A549 treated with Hydrocortisone at 1 μM for 4 hours (cell line): ENCODE results near the gene ENOSF1. TPM values are rescaled to one million over a fixed set of nuclear protein-coding genes. Genes with fewer than 3 reads are reported as not detected.

Source experiments
- total RNA-seq: library from RNA; stranded (reverse); fragments of 200-300 nt; extraction: Qiagen RNA extraction; gene quantifications from 5 replicates; pipeline ENCODE4 v1.2.3, GENCODE V29; 2022

ENOSF1 gene, protein sequence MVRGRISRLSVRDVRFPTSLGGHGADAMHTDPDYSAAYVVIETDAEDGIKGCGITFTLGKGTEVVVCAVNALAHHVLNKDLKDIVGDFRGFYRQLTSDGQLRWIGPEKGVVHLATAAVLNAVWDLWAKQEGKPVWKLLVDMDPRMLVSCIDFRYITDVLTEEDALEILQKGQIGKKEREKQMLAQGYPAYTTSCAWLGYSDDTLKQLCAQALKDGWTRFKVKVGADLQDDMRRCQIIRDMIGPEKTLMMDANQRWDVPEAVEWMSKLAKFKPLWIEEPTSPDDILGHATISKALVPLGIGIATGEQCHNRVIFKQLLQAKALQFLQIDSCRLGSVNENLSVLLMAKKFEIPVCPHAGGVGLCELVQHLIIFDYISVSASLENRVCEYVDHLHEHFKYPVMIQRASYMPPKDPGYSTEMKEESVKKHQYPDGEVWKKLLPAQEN
- 21.1 to 26.7 TPM (median 25.5 TPM) in 5 replicates for total RNA-seq

GRCh38 chr18:712401-713134, at the start of gene ENOSF1:
TSS of gene ENOSF1 (minus strand) at chr18:712630. CDS start at chr18:712587, 43 bp downstream.

DNA sequence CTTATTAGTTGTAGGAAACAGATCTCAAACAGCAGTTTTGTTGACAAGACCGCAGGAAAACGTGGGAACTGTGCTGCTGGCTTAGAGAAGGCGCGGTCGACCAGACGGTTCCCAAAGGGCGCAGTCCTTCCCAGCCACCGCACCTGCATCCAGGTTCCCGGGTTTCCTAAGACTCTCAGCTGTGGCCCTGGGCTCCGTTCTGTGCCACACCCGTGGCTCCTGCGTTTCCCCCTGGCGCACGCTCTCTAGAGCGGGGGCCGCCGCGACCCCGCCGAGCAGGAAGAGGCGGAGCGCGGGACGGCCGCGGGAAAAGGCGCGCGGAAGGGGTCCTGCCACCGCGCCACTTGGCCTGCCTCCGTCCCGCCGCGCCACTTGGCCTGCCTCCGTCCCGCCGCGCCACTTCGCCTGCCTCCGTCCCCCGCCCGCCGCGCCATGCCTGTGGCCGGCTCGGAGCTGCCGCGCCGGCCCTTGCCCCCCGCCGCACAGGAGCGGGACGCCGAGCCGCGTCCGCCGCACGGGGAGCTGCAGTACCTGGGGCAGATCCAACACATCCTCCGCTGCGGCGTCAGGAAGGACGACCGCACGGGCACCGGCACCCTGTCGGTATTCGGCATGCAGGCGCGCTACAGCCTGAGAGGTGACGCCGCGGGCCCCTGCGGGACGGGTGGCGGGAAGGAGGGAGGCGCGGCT, 55.0 kb downstream of the ENOSF1 start, which contains the start of gene TYMS:
Gene TYMS, plus strand, starts transcription at position 343 of the 690 bp plus-strand sequence. Its CDS starts 90 bp downstream, at position 433.

Other genes with a start within 250 kb of the ENOSF1 start
- 0.03 to 0.08 TPM (median 0.06 TPM) in 5 replicates for gene COLEC12, start 211.9 kb downstream of the ENOSF1 start, total RNA-seq
- not detected in 5 replicates for gene CETN1, start 132.2 kb downstream of the ENOSF1 start, total RNA-seq
- 0.40 TPM in 1 of 5 replicates, not detected in the others for gene CLUL1, start 115.6 kb downstream of the ENOSF1 start, total RNA-seq
- gene TYMS, start 55.0 kb downstream of the ENOSF1 start, total RNA-seq, result 168 to 180 TPM (median 169 TPM) in 5 replicates
- 16.6 to 32.6 TPM (median 21.2 TPM) in 5 replicates for gene YES1, start 99.6 kb upstream of the ENOSF1 start, total RNA-seq
- not detected in 5 replicates for gene ADCYAP1, start 192.2 kb upstream of the ENOSF1 start, total RNA-seq